HepG2 (cell line): ENCODE measurements around the gene SFT2D1. TPM values are rescaled to one million over a fixed set of nuclear protein-coding genes. Genes with fewer than 3 reads are reported as not detected.

Experiments used
- ARHGAP35 ChIP-seq: sonication (generic); formaldehyde crosslinking; IDR thresholded peaks from 2 replicates; pipeline ENCODE4 v1.9.0; 2022; ENCODE audit warnings: mild to moderate bottlenecking, inconsistent platforms, moderate library complexity, missing genetic modification reagents, borderline replicate concordance
- ATF1 ChIP-seq: IDR thresholded peaks from 2 replicates; pipeline ENCODE4 v1.6.1; 2016; ENCODE audit warnings: mild to moderate bottlenecking, control low read depth
- ATF4 ChIP-seq, 2 experiments: fragments of 450-650 bp in 1 of 2; sonication (generic) in 1 of 2; formaldehyde crosslinking; IDR thresholded peaks; 2 replicates each; pipeline versions ENCODE4 v1.5.0 to v1.8.0; 2020 to 2022; ENCODE audit warnings: mild to moderate bottlenecking in 1 of 2, missing genetic modification reagents in 1 of 2
- BCL6 ChIP-seq: IDR thresholded peaks from 2 replicates; pipeline ENCODE4 v1.6.1; 2016; ENCODE audit warnings: missing genetic modification reagents, missing compliant biosample characterization
- ESRRA ChIP-seq: sonication (generic); formaldehyde crosslinking; IDR thresholded peaks from 2 replicates; pipeline ENCODE4 v1.5.1; 2020; ENCODE audit warnings: mild to moderate bottlenecking, low read depth, missing genetic modification reagents
- MEF2D ChIP-seq: sonication (generic); formaldehyde crosslinking; IDR thresholded peaks from 2 replicates; pipeline ENCODE4 v1.5.1; 2020; ENCODE audit warnings: mild to moderate bottlenecking, missing genetic modification reagents
- MEIS2 ChIP-seq: sonication (generic); formaldehyde crosslinking; IDR thresholded peaks from 2 replicates; pipeline ENCODE4 v1.9.0; 2021; ENCODE audit warnings: mild to moderate bottlenecking, missing genetic modification reagents
- NCOA2 ChIP-seq: sonication (generic); formaldehyde crosslinking; IDR thresholded peaks from 2 replicates; pipeline ENCODE4 v1.8.0; 2022; ENCODE audit warnings: inconsistent platforms
- NR2F6 ChIP-seq, 2 experiments: IDR thresholded peaks; 2 replicates each; pipeline ENCODE4 v1.6.1; 2016; ENCODE audit warnings: antibody characterized with exemption in 1 of 2, mild to moderate bottlenecking in 1 of 2
- ONECUT2 ChIP-seq: sonication (generic); formaldehyde crosslinking; IDR thresholded peaks from 2 replicates; pipeline ENCODE4 v1.4.0; 2020; ENCODE audit warnings: missing genetic modification reagents
- PITX1 ChIP-seq: sonication (generic); formaldehyde crosslinking; IDR thresholded peaks from 2 replicates; pipeline ENCODE4 v1.5.1; 2020; ENCODE audit warnings: mild to moderate bottlenecking, missing genetic modification reagents
- POGZ ChIP-seq: sonication (generic); formaldehyde crosslinking; IDR thresholded peaks from 2 replicates; pipeline ENCODE4 v1.4.0; 2020; ENCODE audit warnings: mild to moderate bottlenecking, missing genetic modification reagents
- POLR2AphosphoS2 ChIP-seq: IDR thresholded peaks from 2 replicates; pipeline ENCODE4 v1.6.1; 2011; ENCODE audit warnings: low read depth, low read length, improper control_type of control experiment
- PPARG ChIP-seq: conservative IDR thresholded peaks from 2 replicates; pipeline ENCODE4 v1.6.1; 2016; ENCODE audit warnings: missing biosample characterization, missing genetic modification reagents
- RXRB ChIP-seq: IDR thresholded peaks from 2 replicates; pipeline ENCODE4 v1.6.1; 2016; ENCODE audit warnings: borderline replicate concordance, missing genetic modification reagents, missing compliant biosample characterization
- ZBTB7B ChIP-seq: sonication (generic); formaldehyde crosslinking; IDR thresholded peaks from 2 replicates; pipeline ENCODE4 v1.4.0; 2020; ENCODE audit warnings: missing genetic modification reagents
- ZFP36L1 ChIP-seq: sonication (generic); formaldehyde crosslinking; IDR thresholded peaks from 2 replicates; pipeline ENCODE4 v1.8.0; 2022; ENCODE audit warnings: mild to moderate bottlenecking, missing genetic modification reagents, moderate library complexity
- ZNF503 ChIP-seq: sonication (generic); formaldehyde crosslinking; IDR thresholded peaks from 2 replicates; pipeline ENCODE4 v1.4.0; 2020; ENCODE audit warnings: missing genetic modification reagents
- ZSCAN9 ChIP-seq: IDR thresholded peaks from 2 replicates; pipeline ENCODE4 v1.6.1; 2016; ENCODE audit warnings: borderline replicate concordance
- polyA plus RNA-seq, 8 experiments: library from polyadenylated mRNA; depleted of rRNA in 3 of 8; stranded (reverse) in 7 of 8; unstranded in 1 of 8; fragments of >200 nt; fragmentation: Illumina TruSeq in 4 of 8; extraction: Trizol in 4 of 8; gene quantifications; 2 replicates each; pipeline versions ENCODE4 v1.2.1 to v1.2.3, GENCODE V29; 2011 to 2016; ENCODE audit warnings: low read depth in 4 of 8, missing spikeins in 1 of 8, mixed read lengths in 1 of 8; ENCODE audit not compliant: insufficient read depth in 1 of 8
- total RNA-seq, 5 experiments: library from RNA; depleted of rRNA; stranded (reverse); fragments of >200 nt; fragmentation: Illumina TruSeq; extraction: Trizol; gene quantifications; 2 replicates each; pipeline ENCODE4 v1.2.3, GENCODE V29; 2016; ENCODE audit warnings: low read depth in 1 of 5
- TF ChIP-seq, protein P1 (sequence below): sonication (generic); formaldehyde crosslinking; IDR thresholded peaks from 2 replicates; pipeline ENCODE4 v1.4.0; 2020; ENCODE audit warnings: missing genetic modification reagents, mild to moderate bottlenecking, borderline replicate concordance
- TF ChIP-seq, protein P2 (sequence below), 2 experiments: sonication (generic) in 1 of 2; formaldehyde crosslinking in 1 of 2; IDR thresholded peaks; 2 replicates each; pipeline versions ENCODE4 v1.4.0 to v1.6.1; 2016 to 2020; ENCODE audit warnings: borderline replicate concordance in 1 of 2, low read depth in 1 of 2, mild to moderate bottlenecking in 1 of 2, missing genetic modification reagents in 1 of 2

Gene SFT2D1
- total and polyA plus RNA-seq, 2 of the 13 experiments (the other 11 are each of a cell fraction or from before 2014, with no cell fraction given) = 115 to 147 TPM

- TF ChIP-seq MEIS2 (CRISPR knock-in tag) (no peak), ZSCAN9 (CRISPR knock-in tag) (peak; percentile 42; the same call in 1 of the 2 replicates), ZNF503 (peak; percentile 88), NCOA2 (peak; percentile 88), ZFP36L1 (CRISPR knock-in tag) (no peak), ATF4 (CRISPR knock-in tag; IDR thresholded peaks at IDR 0.05) (0 out of 4 replicates have a peak, but pooled peaks of 1 of the 2 experiments have one; percentile 39), PITX1 (CRISPR knock-in tag) (0 out of 2 replicates have a peak, but pooled peaks have one; percentile 54), POGZ (CRISPR knock-in tag) (0 out of 2 replicates have a peak, but pooled peaks have one; percentile 53), ESRRA (CRISPR knock-in tag) (peak; percentile 94), ONECUT2 (CRISPR knock-in tag) (0 out of 2 replicates have a peak, but pooled peaks have one; percentile 38), ARHGAP35 (CRISPR knock-in tag) (no peak), PPARG (CRISPR knock-in tag) (peak; percentile 92), ZBTB7B (CRISPR knock-in tag) (peak; percentile 16; the same call in 1 of the 2 replicates), RXRB (CRISPR knock-in tag) (peak; percentile 83), NR2F6 (IDR thresholded peaks at IDR 0.05) (peak; percentile 96), NR2F6 (CRISPR knock-in tag; IDR thresholded peaks at IDR 0.05) (peak; percentile 91), POLR2AphosphoS2 (no peak), MEF2D (CRISPR knock-in tag) (0 out of 2 replicates have a peak, but pooled peaks have one; percentile 58), BCL6 (CRISPR knock-in tag) (peak; percentile 64), ATF1 (CRISPR knock-in tag) (peak; percentile 56; the same call in 1 of the 2 replicates)
- TF ChIP-seq, protein P1, sequence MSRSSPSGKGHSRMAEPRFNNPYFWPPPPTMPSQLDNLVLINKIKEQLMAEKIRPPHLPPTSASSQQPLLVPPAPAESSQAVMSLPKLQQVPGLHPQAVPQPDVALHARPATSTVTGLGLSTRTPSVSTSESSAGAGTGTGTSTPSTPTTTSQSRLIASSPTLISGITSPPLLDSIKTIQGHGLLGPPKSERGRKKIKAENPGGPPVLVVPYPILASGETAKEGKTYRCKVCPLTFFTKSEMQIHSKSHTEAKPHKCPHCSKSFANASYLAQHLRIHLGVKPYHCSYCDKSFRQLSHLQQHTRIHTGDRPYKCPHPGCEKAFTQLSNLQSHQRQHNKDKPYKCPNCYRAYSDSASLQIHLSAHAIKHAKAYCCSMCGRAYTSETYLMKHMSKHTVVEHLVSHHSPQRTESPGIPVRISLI (CRISPR knock-in tag) = no peak
- TF ChIP-seq, protein P2, sequence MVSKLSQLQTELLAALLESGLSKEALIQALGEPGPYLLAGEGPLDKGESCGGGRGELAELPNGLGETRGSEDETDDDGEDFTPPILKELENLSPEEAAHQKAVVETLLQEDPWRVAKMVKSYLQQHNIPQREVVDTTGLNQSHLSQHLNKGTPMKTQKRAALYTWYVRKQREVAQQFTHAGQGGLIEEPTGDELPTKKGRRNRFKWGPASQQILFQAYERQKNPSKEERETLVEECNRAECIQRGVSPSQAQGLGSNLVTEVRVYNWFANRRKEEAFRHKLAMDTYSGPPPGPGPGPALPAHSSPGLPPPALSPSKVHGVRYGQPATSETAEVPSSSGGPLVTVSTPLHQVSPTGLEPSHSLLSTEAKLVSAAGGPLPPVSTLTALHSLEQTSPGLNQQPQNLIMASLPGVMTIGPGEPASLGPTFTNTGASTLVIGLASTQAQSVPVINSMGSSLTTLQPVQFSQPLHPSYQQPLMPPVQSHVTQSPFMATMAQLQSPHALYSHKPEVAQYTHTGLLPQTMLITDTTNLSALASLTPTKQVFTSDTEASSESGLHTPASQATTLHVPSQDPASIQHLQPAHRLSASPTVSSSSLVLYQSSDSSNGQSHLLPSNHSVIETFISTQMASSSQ (IDR thresholded peaks at IDR 0.05; ENCODE audit: low read depth) = peak; percentile 42
- TF ChIP-seq, protein P2 (CRISPR knock-in tag; IDR thresholded peaks at IDR 0.05; ENCODE audit: borderline replicate concordance) = peak; percentile 36; the same call in 1 of the 2 replicates
Measured at GRCh38 chr6:166389119-166389518, 46.8 kb upstream of the SFT2D1 start (continued).
